Astrocyte (in vitro differentiated cells and primary cell): ENCODE measurements around the gene FXYD5. TPM values are rescaled to one million over a fixed set of nuclear protein-coding genes. Genes with fewer than 3 reads are reported as not detected.
"Not testable (repeated sequence)": the region's sequence is repeated elsewhere in the genome, so short reads cannot be mapped to it uniquely, and the experiment has no call there.

Experiments used
- DNase-seq: peaks from one replicate; pipeline ENCODE4 v3.0.0-alpha.2; 2010; ENCODE audit warnings: low read depth
- FAIRE-seq: peaks from 2 replicates; lab custom pipeline; 2011; peaks lifted over from hg19 to GRCh38; lab: Jason Lieb, UNC
- H2AFZ ChIP-seq: 2 replicates; pipeline ENCODE4 v1.6.0; 2012; ENCODE audit warnings: low read depth, low read length, inconsistent platforms
- H3K27ac ChIP-seq: 2 replicates; pipeline ENCODE4 v1.5.1; 2011; ENCODE audit warnings: low read depth, low read length, inconsistent platforms
- H3K27me3 ChIP-seq: 2 replicates; pipeline ENCODE4 v1.6.0; 2011; ENCODE audit warnings: low read length, inconsistent platforms; ENCODE audit not compliant: insufficient read depth
- H3K36me3 ChIP-seq: 2 replicates; pipeline ENCODE4 v1.5.1; 2011; ENCODE audit warnings: low read length, inconsistent platforms; ENCODE audit not compliant: insufficient read depth
- H3K4me1 ChIP-seq: 2 replicates; pipeline ENCODE4 v1.5.1; 2011; ENCODE audit warnings: low read length, inconsistent platforms; ENCODE audit not compliant: insufficient read depth
- H3K4me2 ChIP-seq: 2 replicates; pipeline ENCODE4 v1.6.0; 2012; ENCODE audit warnings: low read length, inconsistent platforms
- H3K4me3 ChIP-seq: 2 replicates; pipeline ENCODE4 v1.5.1; 2011; ENCODE audit warnings: low read depth, mild to moderate bottlenecking, low read length, inconsistent platforms; ENCODE audit not compliant: insufficient read depth
- H3K79me2 ChIP-seq: 2 replicates; pipeline ENCODE4 v1.6.0; 2012; ENCODE audit warnings: mild to moderate bottlenecking, low read length, inconsistent platforms; ENCODE audit not compliant: insufficient read depth
- H3K9ac ChIP-seq: 2 replicates; pipeline ENCODE4 v1.6.0; 2012; ENCODE audit warnings: mild to moderate bottlenecking, low read length, inconsistent platforms
- H3K9me3 ChIP-seq: 2 replicates; pipeline ENCODE4 v1.5.1; 2012; ENCODE audit warnings: low read depth, mild to moderate bottlenecking, low read length, inconsistent platforms; ENCODE audit not compliant: insufficient read depth
- H4K20me1 ChIP-seq: 2 replicates; pipeline ENCODE4 v1.6.0; 2012; ENCODE audit warnings: low read length, inconsistent platforms; ENCODE audit not compliant: insufficient read depth
- H3K27ac Mint-ChIP-seq: one replicate; pipeline ENCODE4 v1.8.0; 2021; ENCODE audit warnings: mild to moderate bottlenecking, mixed read lengths; ENCODE audit not compliant: unreplicated experiment
- H3K27me3 Mint-ChIP-seq: one replicate; pipeline ENCODE4 v1.8.0; 2021; ENCODE audit warnings: low read depth, mixed read lengths; ENCODE audit not compliant: unreplicated experiment
- H3K36me3 Mint-ChIP-seq: one replicate; pipeline ENCODE4 v1.8.0; 2021; ENCODE audit warnings: low read depth, mixed read lengths; ENCODE audit not compliant: unreplicated experiment
- H3K4me1 Mint-ChIP-seq: one replicate; pipeline ENCODE4 v1.8.0; 2021; ENCODE audit warnings: low read depth, mixed read lengths; ENCODE audit not compliant: unreplicated experiment
- H3K4me3 Mint-ChIP-seq: one replicate; pipeline ENCODE4 v1.8.0; 2021; ENCODE audit warnings: mild to moderate bottlenecking, moderate library complexity, mixed read lengths; ENCODE audit not compliant: unreplicated experiment
- H3K9me3 Mint-ChIP-seq: one replicate; pipeline ENCODE4 v1.8.0; 2021; ENCODE audit warnings: mild to moderate bottlenecking, mixed read lengths; ENCODE audit not compliant: unreplicated experiment
- CTCF ChIP-seq: IDR thresholded peaks from 2 replicates; pipeline ENCODE4 v1.5.1; 2011; ENCODE audit warnings: low read depth, mild to moderate bottlenecking, inconsistent platforms, low read length, moderate library complexity; ENCODE audit not compliant: insufficient read depth
- EZH2 ChIP-seq: IDR thresholded peaks from 2 replicates; pipeline ENCODE4 v1.6.1; 2012; ENCODE audit warnings: mild to moderate bottlenecking, low read length, inconsistent platforms; ENCODE audit not compliant: insufficient read depth
- total RNA-seq: library from RNA; stranded (reverse); gene quantifications from 2 replicates; pipeline ENCODE4 v1.2.1, GENCODE V29; 2021

Gene FXYD5
- total RNA-seq, 1 donor from 2014 or later: 108 TPM

GRCh38 chr19:35194012-35194984 is 39.8 kb downstream of the FXYD5 start:
- Histone ChIP-seq H3K9me3 (no peaks in the 10 kb centered on the region), H3K9ac (no peak overlapping the region), H3K4me1 (no peaks in the 10 kb centered on the region), H3K27me3 (no peaks in the 10 kb centered on the region), H2AFZ (no peak overlapping the region), H3K36me3 (no peaks in the 10 kb centered on the region), H4K20me1 (no peaks in the 10 kb centered on the region), H3K79me2 (no peaks in the 10 kb centered on the region), H3K27ac (no peak overlapping the region), H3K4me3 (no peak overlapping the region), H3K4me2 (no peak overlapping the region)
- no peak for TF ChIP-seq EZH2
- no peak for TF ChIP-seq CTCF
- Mint-ChIP-seq H3K27ac (no peak overlapping the region), H3K9me3 (no peaks in the 10 kb centered on the region), H3K4me3 (no peak overlapping the region), H3K27me3 (peaks cover 4% of the 10 kb centered on the region), H3K36me3 (no peaks in the 10 kb centered on the region), H3K4me1 (no peaks in the 10 kb centered on the region)
- DNase-seq (no peak), FAIRE-seq (no peak)

DNA sequence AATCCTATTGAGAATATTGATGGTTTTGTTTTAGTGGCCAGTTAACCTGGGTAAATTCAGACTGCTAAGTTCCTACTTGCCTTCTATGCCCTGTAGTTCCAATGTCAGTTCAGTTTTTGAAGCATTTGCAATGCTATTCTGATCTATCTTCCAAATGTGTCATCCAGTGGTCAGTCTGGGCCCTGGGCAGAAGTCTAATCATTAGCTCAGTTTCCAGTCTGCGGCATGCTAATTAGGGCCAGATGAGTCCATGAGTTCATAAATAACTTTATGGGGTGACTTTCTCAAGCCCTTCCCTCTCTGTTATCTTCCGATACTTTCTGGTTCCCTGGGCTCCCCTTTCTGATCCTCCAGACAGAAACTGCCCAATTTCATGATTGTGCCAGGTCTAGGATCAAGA is 41.3 kb downstream of the FXYD5 start:
- no peak overlapping the region for H2AFZ ChIP-seq
- no peaks in the 10 kb centered on the region for H4K20me1 ChIP-seq
- DNase-seq (no peak), FAIRE-seq (no peak)
- Mint-ChIP-seq H3K36me3 (no peaks in the 10 kb centered on the region), H3K4me1 (no peaks in the 10 kb centered on the region), H3K27me3 (peaks cover 9% of the 10 kb centered on the region), H3K9me3 (no peaks in the 10 kb centered on the region), H3K27ac (no peak overlapping the region), H3K4me3 (no peak overlapping the region)
- H3K36me3 ChIP-seq: no peaks in the 10 kb centered on the region
- H3K4me2 ChIP-seq: no peak overlapping the region
- no peaks in the 10 kb centered on the region for H3K79me2 ChIP-seq
- H3K9ac ChIP-seq: no peak overlapping the region
- TF ChIP-seq EZH2 (no peak), CTCF (no peak)
- no peak overlapping the region for H3K27ac ChIP-seq
- H3K9me3 ChIP-seq: no peaks in the 10 kb centered on the region
- no peak overlapping the region for H3K4me3 ChIP-seq
- H3K27me3 ChIP-seq: peaks cover 2% of the 10 kb centered on the region
- H3K4me1 ChIP-seq: no peaks in the 10 kb centered on the region

GRCh38 chr19:35196861-35197260 is 42.3 kb downstream of the FXYD5 start:
- not testable (repeated sequence) for H3K4me2 ChIP-seq, H3K4me3 ChIP-seq, H3K9me3 Mint-ChIP-seq, H3K4me1 ChIP-seq, H3K27me3 Mint-ChIP-seq, H3K27ac Mint-ChIP-seq, H3K27me3 ChIP-seq, H3K36me3 Mint-ChIP-seq, H3K9me3 ChIP-seq, H3K27ac ChIP-seq, DNase-seq, H4K20me1 ChIP-seq, H3K36me3 ChIP-seq, H3K9ac ChIP-seq, H3K4me1 Mint-ChIP-seq, H3K4me3 Mint-ChIP-seq, H3K79me2 ChIP-seq, H2AFZ ChIP-seq, FAIRE-seq
